SIG-M5 treated with dmso at 0.1 percent for 504 hours (cell line): ENCODE measurements around the gene RPL3.

ENCODE experiments used
- DNase-seq: peaks from one replicate; lab custom pipeline; 2025; ENCODE audit not compliant: unreplicated experiment; lab: John Stamatoyannopoulos, UW

The RPL3 gene

GRCh38 chr22:39317775-39318506 lies 1.5 kb downstream of the RPL3 start:
- no peak for DNase-seq

DNA sequence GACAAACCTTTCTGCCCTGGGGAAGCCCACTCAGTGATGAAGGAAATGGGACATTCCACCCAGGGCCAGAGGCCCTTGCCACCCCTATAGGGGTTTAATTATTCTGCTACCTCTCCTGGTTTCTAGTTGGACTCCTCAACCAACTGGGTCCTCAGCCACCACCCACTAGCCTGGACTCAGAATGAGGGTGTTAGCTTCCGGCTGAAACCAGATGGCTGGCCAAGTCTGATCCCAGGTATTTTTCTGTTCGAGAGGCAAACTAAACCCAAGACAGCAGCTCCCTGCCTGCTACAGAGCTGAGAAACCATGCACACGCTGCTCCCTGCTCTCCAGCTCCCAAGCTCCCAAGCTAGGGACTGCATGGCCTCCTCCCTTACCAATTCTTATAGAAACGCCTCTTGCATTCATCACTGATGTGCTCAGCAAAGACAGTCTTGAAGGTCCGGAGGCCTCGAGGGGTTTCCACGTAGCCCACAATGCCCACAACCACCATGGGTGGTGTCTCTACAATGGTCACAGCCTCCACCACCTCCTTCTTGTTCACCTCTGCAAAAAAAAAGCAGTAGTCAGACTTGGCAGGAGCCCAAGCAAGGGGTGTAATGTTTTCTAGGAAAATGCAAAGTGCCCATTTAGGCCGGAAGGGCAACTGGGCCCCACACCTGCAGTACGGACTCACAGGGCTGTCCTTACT lies 2.2 kb downstream of the RPL3 start:
- no peak for DNase-seq

- peak; percentile 89 for DNase-seq
These were observed 2.9 kb downstream of the RPL3 start for GRCh38 chr22:39316440-39317083.

- no peak for DNase-seq
These were observed 4.0 kb downstream of the RPL3 start for GRCh38 chr22:39315389-39315788.

- DNase-seq = no peak
These were observed 5.0 kb downstream of the RPL3 start for GRCh38 chr22:39314251-39314971.

- DNase-seq = no peak
These were observed 6.0 kb downstream of the RPL3 start for GRCh38 chr22:39313258-39314001.

- DNase-seq = no peak
These were observed 7.0 kb downstream of the RPL3 start for GRCh38 chr22:39312410-39312809.

- no peak for DNase-seq
These were observed 7.6 kb downstream of the RPL3 start for GRCh38 chr22:39311592-39312400.

DNA sequence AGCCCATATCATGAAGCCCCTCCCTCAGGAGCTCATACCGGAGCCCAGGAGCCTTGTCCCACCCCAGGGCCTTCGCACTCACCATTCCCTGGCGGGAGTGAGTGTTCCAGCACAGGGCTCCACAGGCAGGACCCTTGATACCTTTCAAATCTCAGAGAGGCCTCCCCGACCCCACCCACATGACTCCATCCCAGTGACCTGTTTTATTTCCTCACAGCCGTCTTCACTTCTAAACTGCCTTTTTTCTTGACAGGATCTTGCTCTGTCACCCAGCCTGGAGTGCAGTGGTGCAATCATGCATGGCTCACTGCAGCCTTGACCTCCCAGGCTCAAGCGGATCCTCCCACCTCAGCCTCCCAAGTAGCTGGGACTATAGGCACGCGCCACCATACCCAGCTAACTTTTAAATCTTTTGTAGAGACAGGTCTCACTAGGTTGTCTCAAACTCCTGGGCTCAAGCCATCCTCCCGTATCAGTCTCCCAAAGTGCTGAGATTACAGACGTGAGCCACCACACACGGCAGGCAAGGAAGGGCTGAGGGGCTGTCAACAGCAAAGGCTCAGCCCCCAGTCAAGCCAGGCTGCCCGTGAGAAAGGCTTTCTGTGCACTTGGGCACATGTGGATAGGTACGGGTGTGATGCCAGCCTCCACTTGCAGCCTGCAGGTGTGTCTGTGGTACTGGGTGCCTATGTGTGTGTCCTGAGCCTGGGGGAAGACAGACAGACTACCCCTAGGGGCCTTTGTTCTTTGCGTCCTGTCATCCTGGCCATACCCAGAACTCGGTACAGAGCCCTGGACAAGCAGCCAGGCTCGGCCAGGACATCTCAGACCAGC lies 9.3 kb downstream of the RPL3 start:
- DNase-seq = peak; percentile 37

GRCh38 chr22:39309364-39309861 lies 10.0 kb downstream of the RPL3 start:
- no peak for DNase-seq

GRCh38 chr22:39308614-39309363 lies 10.6 kb downstream of the RPL3 start:
- DNase-seq = peak; percentile 80

DNA sequence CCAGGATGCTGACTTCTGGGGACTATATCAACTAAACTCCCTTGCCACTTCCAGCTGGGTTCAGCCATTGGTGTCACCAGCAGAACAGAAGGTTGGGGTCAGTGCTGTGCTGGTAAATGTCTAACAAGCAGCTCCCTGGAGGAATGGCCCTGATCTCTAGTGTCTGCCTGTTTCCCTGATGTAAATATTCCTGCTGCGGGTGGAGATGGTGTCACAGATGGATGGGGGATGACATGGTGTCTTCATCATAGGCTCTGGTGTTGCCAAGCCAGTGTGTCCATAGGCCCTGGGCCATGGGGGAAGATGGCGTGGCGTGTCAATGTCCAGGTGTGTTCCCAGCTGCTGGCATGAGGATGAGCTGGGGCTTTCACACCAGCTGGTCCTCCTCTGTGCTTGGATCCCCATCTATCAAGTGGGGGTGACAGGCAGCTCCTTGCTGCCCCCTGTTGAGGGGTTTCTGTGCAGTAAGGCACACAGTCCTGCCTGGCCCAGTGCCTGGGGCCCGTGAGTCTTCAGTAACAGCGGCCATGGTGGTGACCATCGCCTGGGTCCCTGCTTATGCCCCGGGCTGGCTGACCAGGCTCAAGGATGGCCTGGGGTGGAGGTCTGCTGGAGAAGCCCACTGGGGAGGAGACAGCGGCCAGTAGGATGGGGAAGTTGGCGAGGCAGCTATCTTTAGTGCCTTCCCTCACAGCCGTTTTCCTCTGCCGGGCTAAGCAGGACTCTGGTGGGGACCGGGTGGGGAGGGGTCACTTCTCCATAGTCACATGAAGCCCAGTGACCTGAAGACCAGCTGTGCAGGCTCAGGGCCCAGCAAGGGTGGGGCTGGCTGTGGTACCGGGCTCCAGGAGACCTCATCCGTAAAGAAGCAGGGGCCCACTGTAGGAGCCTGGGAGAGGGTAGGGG lies 12.7 kb downstream of the RPL3 start:
- DNase-seq = no peak

DNA sequence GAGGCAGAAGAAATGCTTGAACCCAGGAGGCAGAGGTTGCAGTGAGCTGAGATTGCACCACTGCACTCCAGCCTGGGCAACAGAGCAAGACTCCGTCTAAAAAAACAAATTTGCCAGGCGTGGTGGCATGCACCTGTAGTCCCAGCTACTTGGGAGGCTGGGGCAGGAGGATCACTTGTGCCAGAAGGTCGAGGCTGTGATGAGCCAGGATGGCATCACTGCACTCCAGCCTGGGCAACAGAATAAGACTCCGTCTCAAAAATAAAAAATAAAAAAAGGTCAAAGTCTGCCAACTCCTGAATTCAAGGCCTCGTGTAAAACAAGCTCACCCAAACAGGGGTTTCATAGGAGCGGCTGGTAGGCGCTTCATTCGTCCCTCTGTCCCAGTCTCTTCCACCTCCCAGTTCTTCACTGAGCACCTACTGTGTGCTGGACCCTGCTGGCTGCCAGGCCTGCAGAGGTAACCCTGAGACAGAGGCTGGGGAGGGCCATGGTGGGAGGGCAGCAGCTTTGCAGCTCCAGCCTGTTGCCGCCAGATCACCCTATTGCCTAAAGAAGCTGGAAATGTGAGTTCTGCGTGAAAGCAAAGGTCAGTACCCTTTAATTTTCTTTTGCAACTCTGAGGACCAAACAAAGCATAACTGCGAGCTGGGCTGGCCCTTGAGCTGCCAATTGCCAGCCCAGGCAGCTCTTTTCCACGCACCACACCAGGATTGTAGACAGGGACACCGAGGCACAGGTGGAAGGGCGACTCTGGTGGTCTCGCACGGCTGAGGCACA lies 15.3 kb downstream of the RPL3 start:
- no peak for DNase-seq

- no peak for DNase-seq
These were observed 16.1 kb downstream of the RPL3 start for GRCh38 chr22:39303358-39303757.

DNA sequence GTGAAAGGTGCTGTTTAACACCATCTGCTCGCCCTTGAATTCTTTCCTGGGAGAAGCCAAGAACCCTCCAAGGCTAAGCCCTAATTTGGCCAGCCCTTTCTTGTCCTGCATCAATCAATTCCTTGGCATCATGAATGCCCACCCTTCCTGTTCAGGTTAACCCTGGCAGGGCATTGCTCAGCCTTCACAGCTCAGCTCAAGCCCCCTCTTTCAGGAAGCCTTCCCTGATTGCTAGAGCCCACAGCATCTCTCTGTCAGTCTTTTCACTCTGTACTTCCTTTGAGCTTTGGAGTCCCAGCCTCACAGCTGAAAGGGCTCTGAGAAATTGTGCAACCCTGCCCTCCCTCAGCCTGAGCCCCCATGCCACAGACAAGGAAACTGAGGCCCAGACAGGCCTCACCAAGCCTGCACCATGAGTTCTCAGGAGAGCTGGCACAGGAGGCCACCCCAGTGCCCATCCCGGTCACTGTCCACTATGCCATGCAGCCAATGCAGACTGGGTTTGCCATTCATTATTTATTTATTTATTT lies 16.9 kb downstream of the RPL3 start:
- no peak for DNase-seq

DNA sequence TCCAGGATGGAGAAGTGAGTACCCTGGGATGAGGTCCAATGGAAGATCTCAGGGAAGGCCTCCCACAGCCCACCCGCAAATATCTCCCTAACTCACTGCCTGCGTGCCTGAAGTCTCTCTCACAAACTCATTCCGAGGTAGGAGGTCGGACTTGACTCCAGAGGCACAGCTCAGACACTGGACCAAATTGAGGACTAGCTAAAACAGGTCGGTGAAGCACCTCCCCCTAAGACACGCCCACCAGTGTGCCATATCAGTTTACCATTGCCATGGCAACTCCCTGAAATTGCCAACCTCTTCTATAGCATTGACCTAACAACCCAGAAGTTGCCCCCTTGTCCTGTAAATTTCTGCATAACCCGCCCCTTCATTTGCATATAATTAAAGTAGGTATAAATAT lies 17.5 kb downstream of the RPL3 start:
- no peak for DNase-seq
